ENCODE results near the gene GAB4.
"Not testable (repeated sequence)": the region's sequence is repeated elsewhere in the genome, so short reads cannot be mapped to it uniquely, and the experiment has no call there.

GAB4 gene

DNA sequence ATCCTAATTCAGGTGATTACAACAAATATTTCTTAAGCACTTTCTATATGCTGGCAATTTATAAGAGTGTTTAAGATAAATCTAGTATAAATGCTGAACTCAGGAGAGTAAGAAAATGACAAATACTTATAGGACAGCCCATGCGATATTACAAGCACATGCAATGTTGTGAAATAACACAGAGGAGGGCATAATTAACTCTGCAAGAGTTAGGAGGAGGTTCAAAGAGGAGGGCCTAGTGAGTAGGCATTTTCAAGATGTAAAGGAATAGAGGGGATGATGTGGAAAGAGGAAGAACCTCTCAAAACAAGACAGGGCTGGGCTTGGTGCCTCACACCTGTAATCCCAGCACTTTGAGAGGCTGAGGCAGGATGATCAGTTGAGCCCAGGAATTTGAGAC, 39.6 kb upstream of the GAB4 start:
- Histone ChIP-seq H3K9ac (ENCODE audit: low read length) (no peak overlapping the region), H3K27ac (ENCODE audit: low read length, poor library complexity, severe bottlenecking) (no peak overlapping the region), H3K23ac (ENCODE audit: low read length in 2 of 2) (no peak overlapping the region), H3K36me3 (ENCODE audit: control insufficient read depth in 1 of 2, insufficient read depth in 2 of 2, low read depth in 1 of 2, low read length in 2 of 2) (peaks cover 0 to 54% of the 10 kb centered on the region in 2 experiments), H4K8ac (ENCODE audit: low read length) (no peak overlapping the region), H3K9me3 (ENCODE audit: control insufficient read depth, low read length) (no peaks in the 10 kb centered on the region), H2BK15ac (ENCODE audit: low read depth, poor library complexity, severe bottlenecking) (no peak overlapping the region), H2BK120ac (ENCODE audit: low read depth, low read length) (no peak overlapping the region), H3K14ac (ENCODE audit: low read length in 2 of 2) (no peak overlapping the region), H3K18ac (ENCODE audit: low read depth in 1 of 2, low read length in 2 of 2) (no peak overlapping the region), H2BK5ac (ENCODE audit: low read depth, low read length, poor library complexity, severe bottlenecking) (no peak overlapping the region), H3K27me3 (ENCODE audit: control insufficient read depth in 1 of 2, insufficient read depth in 1 of 2, low read length in 2 of 2) (no peaks in the 10 kb centered on the region), H2AK5ac (ENCODE audit: low read length, severe bottlenecking) (no peak overlapping the region), H3K79me1 (replicated peaks; ENCODE audit: low read length, poor library complexity, severe bottlenecking) (no peaks in the 10 kb centered on the region), H3K4me1 (ENCODE audit: control insufficient read depth, insufficient read depth, low read depth, low read length) (no peaks in the 10 kb centered on the region), H2BK12ac (ENCODE audit: low read length in 2 of 2) (no peak overlapping the region), H3K4ac (ENCODE audit: low read depth in 1 of 2, low read length in 2 of 2) (no peak overlapping the region), H2AFZ (ENCODE audit: low read depth, low read length) (no peak overlapping the region), H3K4me3 (ENCODE audit: insufficient read depth in 1 of 2, low read depth in 1 of 2, low read length in 2 of 2) (no peak overlapping the region), H4K91ac (ENCODE audit: low read length) (no peak overlapping the region), H3K4me2 (ENCODE audit: low read length, poor library complexity, severe bottlenecking) (no peak overlapping the region)
- 97% methylated on average over 1 of the region's 1 CpG for WGBS
- DNase-seq: no peak

- Histone ChIP-seq H3K27me3 (ENCODE audit: control insufficient read depth in 1 of 2, insufficient read depth in 1 of 2, low read length in 2 of 2) (no peaks in the 10 kb centered on the region), H2BK15ac (ENCODE audit: low read depth, poor library complexity, severe bottlenecking) (no peak overlapping the region), H4K91ac (ENCODE audit: low read length) (no peak overlapping the region), H3K4me1 (ENCODE audit: control insufficient read depth, insufficient read depth, low read depth, low read length) (no peaks in the 10 kb centered on the region), H3K23ac (ENCODE audit: low read length in 2 of 2) (no peak overlapping the region), H3K79me1 (replicated peaks; ENCODE audit: low read length, poor library complexity, severe bottlenecking) (no peaks in the 10 kb centered on the region), H3K27ac (ENCODE audit: low read length, poor library complexity, severe bottlenecking) (no peak overlapping the region), H2AK5ac (ENCODE audit: low read length, severe bottlenecking) (no peak overlapping the region), H2BK12ac (ENCODE audit: low read length in 2 of 2) (no peak overlapping the region), H2AFZ (ENCODE audit: low read depth, low read length) (no peak overlapping the region), H4K8ac (ENCODE audit: low read length) (no peak overlapping the region), H2BK5ac (ENCODE audit: low read depth, low read length, poor library complexity, severe bottlenecking) (no peak overlapping the region), H3K14ac (ENCODE audit: low read length in 2 of 2) (no peak overlapping the region), H3K36me3 (ENCODE audit: control insufficient read depth in 1 of 2, insufficient read depth in 2 of 2, low read depth in 1 of 2, low read length in 2 of 2) (peaks cover 0 to 48% of the 10 kb centered on the region in 2 experiments), H3K4ac (ENCODE audit: low read depth in 1 of 2, low read length in 2 of 2) (no peak overlapping the region), H3K18ac (ENCODE audit: low read depth in 1 of 2, low read length in 2 of 2) (no peak overlapping the region), H3K4me3 (ENCODE audit: insufficient read depth in 1 of 2, low read depth in 1 of 2, low read length in 2 of 2) (no peak overlapping the region), H3K9ac (ENCODE audit: low read length) (no peak overlapping the region), H3K4me2 (ENCODE audit: low read length, poor library complexity, severe bottlenecking) (no peak overlapping the region), H2BK120ac (ENCODE audit: low read depth, low read length) (no peak overlapping the region), H3K9me3 (ENCODE audit: control insufficient read depth, low read length) (no peaks in the 10 kb centered on the region)
- 6% methylated on average over 1 of the region's 5 CpGs for WGBS
- no peak for DNase-seq
Measured at GRCh38 chr22:17046566-17047348, 38.7 kb upstream of the GAB4 start.

DNA sequence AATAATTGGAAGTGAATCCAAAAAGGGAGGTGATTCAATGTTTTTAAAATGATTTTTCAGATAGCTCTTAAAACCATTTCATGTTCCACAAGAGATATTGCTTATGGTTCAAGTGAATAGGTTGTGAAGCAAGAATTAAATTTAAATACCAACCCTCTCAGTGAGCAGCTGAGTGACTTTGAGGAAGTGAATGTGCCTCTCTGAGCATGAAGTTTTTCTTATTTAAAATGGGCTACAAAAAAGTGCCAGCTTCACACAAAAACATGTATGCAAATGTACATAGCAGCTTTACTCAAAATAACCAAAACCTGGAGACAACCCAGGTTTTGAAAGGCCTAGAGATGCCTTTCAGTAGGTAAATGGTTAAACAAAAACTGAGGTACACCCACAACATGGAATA, 35.5 kb upstream of the GAB4 start:
- Histone ChIP-seq H3K23ac (ENCODE audit: low read length in 2 of 2) (no peak overlapping the region), H3K4me2 (ENCODE audit: low read length, poor library complexity, severe bottlenecking) (no peak overlapping the region), H3K4ac (ENCODE audit: low read depth in 1 of 2, low read length in 2 of 2) (no peak overlapping the region), H3K36me3 (ENCODE audit: control insufficient read depth in 1 of 2, insufficient read depth in 2 of 2, low read depth in 1 of 2, low read length in 2 of 2) (peaks cover 0 to 22% of the 10 kb centered on the region in 2 experiments), H2BK120ac (ENCODE audit: low read depth, low read length) (no peak overlapping the region), H3K27me3 (ENCODE audit: control insufficient read depth in 1 of 2, insufficient read depth in 1 of 2, low read length in 2 of 2) (no peaks in the 10 kb centered on the region), H2BK15ac (ENCODE audit: low read depth, poor library complexity, severe bottlenecking) (no peak overlapping the region), H3K9me3 (ENCODE audit: control insufficient read depth, low read length) (no peaks in the 10 kb centered on the region), H3K18ac (ENCODE audit: low read depth in 1 of 2, low read length in 2 of 2) (no peak overlapping the region), H3K14ac (ENCODE audit: low read length in 2 of 2) (no peak overlapping the region), H2BK12ac (ENCODE audit: low read length in 2 of 2) (no peak overlapping the region), H2AK5ac (ENCODE audit: low read length, severe bottlenecking) (no peak overlapping the region), H3K79me1 (replicated peaks; ENCODE audit: low read length, poor library complexity, severe bottlenecking) (no peaks in the 10 kb centered on the region), H3K4me1 (ENCODE audit: control insufficient read depth, insufficient read depth, low read depth, low read length) (no peaks in the 10 kb centered on the region), H4K91ac (ENCODE audit: low read length) (no peak overlapping the region), H2AFZ (ENCODE audit: low read depth, low read length) (no peak overlapping the region), H3K9ac (ENCODE audit: low read length) (no peak overlapping the region), H3K4me3 (ENCODE audit: insufficient read depth in 1 of 2, low read depth in 1 of 2, low read length in 2 of 2) (no peak overlapping the region), H4K8ac (ENCODE audit: low read length) (no peak overlapping the region), H2BK5ac (ENCODE audit: low read depth, low read length, poor library complexity, severe bottlenecking) (no peak overlapping the region), H3K27ac (ENCODE audit: low read length, poor library complexity, severe bottlenecking) (no peak overlapping the region)
- no peak for DNase-seq

- H4K8ac ChIP-seq (ENCODE audit: low read length); H2BK15ac ChIP-seq (ENCODE audit: low read depth, poor library complexity, severe bottlenecking); H2AK5ac ChIP-seq (ENCODE audit: low read length, severe bottlenecking); H2AFZ ChIP-seq (ENCODE audit: low read depth, low read length); H3K36me3 ChIP-seq (ENCODE audit: control insufficient read depth in 1 of 2, insufficient read depth in 2 of 2, low read depth in 1 of 2, low read length in 2 of 2); H3K18ac ChIP-seq (ENCODE audit: low read depth in 1 of 2, low read length in 2 of 2); H3K9me3 ChIP-seq (ENCODE audit: control insufficient read depth, low read length); H3K14ac ChIP-seq (ENCODE audit: low read length in 2 of 2); H3K4ac ChIP-seq (ENCODE audit: low read depth in 1 of 2, low read length in 2 of 2); H3K79me1 ChIP-seq (replicated peaks; ENCODE audit: low read length, poor library complexity, severe bottlenecking); H4K91ac ChIP-seq (ENCODE audit: low read length); H3K23ac ChIP-seq (ENCODE audit: low read length in 2 of 2); H3K4me1 ChIP-seq (ENCODE audit: control insufficient read depth, insufficient read depth, low read depth, low read length); H2BK12ac ChIP-seq (ENCODE audit: low read length in 2 of 2); H3K4me2 ChIP-seq (ENCODE audit: low read length, poor library complexity, severe bottlenecking); DNase-seq; H2BK5ac ChIP-seq (ENCODE audit: low read depth, low read length, poor library complexity, severe bottlenecking); H3K27ac ChIP-seq (ENCODE audit: low read length, poor library complexity, severe bottlenecking); H3K27me3 ChIP-seq (ENCODE audit: control insufficient read depth in 1 of 2, insufficient read depth in 1 of 2, low read length in 2 of 2); H2BK120ac ChIP-seq (ENCODE audit: low read depth, low read length): not testable (repeated sequence)
- peak overlapping the region; percentile 86 for H3K9ac ChIP-seq (ENCODE audit: low read length)
- WGBS: 90% methylated on average over 23 of the region's 56 CpGs
- H3K4me3 ChIP-seq (ENCODE audit: insufficient read depth in 1 of 2, low read depth in 1 of 2, low read length in 2 of 2): peak overlapping the region in 1 of 2 experiments; percentile 74
Measured at GRCh38 chr22:17036842-17037711, 29.1 kb upstream of the GAB4 start.

Data from mesenchymal stem cell (in vitro differentiated cells and primary cell).